GM19455 (cell line): Measurements from ENCODE around the gene GNL1.
"Not testable (repeated sequence)": the region's sequence is repeated elsewhere in the genome, so short reads cannot be mapped to it uniquely, and the experiment has no call there.

Experiments
- ATAC-seq: cut with Tn5 transposase; IDR thresholded peaks from one replicate; pipeline ENCODE4 v1.9.1; 2021; ENCODE audit not compliant: unreplicated experiment

Gene GNL1

DNA sequence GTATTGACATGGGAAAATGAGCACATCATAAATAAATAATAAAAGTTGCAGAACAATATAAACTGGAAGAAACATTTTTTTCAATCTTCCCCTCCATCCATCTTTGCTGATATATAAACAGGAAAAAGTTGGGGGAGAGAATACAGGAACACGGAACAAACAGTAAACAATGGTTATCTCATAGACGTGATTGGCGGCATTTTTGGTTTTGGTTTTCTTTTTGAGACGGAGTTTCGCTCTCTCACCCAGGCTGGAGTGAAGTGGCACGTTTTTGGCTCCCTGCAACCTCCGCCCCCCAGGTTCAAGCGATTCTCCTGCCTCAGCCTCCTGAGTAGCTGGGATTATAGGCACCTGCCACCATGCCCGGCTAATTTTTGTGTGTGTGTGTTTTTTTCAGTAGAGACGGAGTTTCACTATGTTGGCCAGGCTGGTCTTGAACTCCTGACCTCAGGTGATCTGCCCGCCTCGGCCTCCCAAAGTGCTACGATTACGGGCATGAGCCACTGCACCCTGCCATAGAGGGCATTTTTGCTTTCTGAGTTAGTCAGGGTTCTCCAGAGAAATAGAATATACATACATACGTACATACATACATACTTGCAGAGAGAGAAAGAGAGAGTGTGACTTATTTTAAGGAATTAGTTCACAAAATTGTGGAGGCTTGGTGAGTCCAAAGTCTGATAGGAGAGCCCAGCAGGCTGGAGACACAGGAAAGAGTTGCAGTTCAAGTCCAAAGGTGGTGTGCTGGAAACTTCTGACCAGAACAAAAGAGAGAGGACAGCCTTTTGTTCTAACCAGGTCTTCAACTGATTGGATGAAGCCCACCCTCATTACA is 22.6 kb downstream of the GNL1 start:
- ATAC-seq = no peak

DNA sequence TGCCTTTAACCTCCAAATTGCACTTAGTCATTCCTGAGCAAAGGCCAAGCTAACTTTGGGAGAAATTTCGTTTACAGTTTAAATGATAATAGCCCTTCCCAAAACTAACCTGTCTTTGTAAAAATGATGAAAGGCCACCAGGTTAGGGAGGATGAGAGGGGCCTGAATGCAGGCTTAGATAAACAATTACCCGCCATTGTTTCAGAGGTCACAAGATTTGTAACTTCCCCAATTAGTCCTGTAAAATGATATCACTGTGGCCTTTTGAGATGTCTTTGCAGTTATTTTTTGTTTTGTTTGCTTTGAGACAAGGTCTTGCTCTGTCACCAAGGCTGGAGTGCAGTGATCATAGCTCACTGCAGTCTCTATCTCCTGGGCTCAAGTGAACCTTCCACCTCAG is 26.3 kb downstream of the GNL1 start:
- no peak for ATAC-seq

DNA sequence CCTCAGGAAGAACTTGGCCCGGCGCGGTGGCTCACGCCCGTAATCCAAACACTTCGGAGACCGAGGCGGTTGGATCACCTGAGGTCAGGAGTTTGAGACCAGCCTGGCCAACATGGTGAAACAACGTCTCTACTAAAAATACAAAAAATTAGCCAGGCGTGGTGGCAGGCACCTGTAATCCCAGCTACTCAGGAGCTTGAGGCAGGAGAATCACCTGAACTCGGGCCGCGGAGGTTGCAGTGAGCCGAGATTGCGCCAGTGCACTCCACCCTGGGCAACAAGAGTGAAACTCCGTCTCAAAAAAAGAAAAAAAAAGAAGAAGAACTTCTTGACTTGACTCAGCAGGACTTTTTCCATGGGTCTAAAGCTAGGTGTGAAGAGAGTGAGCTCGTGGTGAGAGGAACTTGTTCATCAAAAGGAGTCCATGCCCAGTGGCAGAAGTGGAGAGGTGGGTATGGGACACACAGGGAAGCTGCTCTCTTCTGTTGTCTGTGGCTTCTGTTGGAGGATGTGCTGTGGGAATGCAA is 26.9 kb downstream of the GNL1 start:
- not testable (repeated sequence) for ATAC-seq

DNA sequence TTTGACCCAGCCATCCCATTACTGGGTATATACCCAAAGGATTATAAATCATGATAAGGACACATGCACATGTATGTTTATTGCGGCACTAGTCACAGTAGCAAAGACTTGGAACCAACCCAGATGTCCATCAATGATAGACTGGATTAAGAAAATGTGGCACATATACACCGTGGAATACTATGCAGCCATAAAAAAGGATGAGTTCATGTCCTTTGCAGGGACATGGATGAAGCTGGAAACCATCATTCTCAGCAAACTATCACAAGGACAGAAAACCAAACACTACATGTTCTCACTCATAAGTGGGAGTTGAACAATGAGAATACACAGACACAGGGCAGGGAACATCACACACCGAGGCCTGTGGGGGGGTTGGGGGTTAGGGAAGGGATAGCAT is 29.8 kb downstream of the GNL1 start:
- ATAC-seq = not testable (repeated sequence)

DNA sequence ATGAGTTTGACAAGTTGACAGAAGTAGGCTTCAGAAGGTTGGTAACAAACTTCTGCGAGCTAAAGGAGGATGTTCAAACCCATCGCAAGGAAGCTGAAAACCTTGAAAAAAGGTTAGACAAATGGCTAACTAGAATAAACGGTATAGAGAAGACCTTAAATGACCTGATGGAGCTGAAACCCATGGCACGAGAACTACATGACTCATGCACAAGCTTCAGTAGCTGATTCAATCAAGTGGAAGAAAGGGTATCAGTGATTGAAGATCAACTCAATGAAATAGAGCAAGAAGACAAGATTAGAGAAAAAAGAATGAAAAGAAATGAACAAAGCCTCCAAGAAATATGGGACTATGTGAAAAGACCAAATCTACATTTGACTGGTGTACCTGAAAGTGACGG is 34.3 kb downstream of the GNL1 start:
- ATAC-seq = not testable (repeated sequence)

DNA sequence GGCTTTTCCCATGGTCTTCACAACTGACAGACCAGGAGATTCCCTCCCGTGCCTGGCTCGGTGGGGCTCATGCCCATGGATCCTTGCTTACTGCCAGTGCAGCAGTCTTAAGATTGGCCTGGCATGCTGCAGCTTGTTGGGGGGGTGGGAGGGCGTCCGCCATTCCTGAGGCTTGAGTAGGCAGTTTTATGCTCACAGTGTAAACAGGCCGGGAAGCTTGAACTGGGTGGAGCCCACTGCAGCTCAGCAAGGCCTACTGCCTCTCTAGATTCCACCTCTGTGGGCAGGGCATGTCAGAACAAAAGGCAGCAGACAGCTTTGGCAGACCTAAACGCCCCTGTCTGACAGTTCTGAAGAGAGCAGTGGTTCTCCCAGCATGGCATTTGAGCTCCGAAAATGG is 35.2 kb downstream of the GNL1 start:
- not testable (repeated sequence) for ATAC-seq

DNA sequence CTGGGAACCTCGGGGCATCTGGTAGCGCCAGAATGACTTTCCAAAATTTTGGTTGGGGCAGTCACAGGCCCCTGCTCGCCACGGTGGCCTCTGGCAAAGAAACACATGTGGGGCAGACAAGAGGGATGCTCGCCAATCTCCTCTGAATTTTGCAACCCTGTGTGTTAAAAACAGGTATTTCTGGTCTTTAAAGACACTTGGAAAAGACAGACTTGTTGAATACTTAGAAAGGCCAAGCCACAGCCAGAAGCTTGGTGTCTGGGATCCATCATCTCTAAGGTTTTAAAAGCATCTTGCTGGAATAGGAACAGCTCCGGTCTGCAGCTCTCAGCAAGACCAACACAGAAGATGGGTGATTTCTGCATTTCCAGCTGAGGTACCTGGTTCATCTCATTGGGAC is 35.8 kb downstream of the GNL1 start:
- no peak for ATAC-seq

DNA sequence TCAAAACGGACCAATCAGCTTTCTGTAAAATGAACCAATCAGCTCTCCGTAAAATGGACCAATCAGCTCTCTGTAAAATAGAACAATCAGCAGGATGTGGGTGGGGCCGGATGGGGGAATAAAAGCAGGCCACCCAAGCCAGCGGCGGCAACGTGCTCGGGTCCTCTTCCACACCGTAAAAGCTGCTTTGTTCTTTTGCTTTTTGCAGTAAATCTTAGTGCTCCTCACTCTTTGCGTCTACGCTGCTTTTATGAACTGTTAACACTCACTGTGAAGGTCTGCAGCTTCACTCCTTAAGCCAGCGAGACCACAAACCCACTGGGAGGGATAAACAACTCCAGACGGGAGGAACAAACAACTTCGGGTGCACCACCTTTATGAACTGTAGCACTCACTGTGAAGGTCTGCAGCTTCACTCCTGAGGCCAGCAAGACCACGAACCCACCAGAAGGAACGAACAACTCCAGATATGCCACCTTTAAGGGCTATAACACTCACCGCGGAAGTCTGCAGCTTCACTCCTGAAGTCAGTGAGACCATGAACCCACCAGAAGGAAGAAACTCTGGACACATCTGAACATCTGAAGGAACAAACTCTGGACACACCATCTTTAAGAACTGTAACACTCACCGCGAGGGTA is 37.7 kb downstream of the GNL1 start:
- ATAC-seq = not testable (repeated sequence)

DNA sequence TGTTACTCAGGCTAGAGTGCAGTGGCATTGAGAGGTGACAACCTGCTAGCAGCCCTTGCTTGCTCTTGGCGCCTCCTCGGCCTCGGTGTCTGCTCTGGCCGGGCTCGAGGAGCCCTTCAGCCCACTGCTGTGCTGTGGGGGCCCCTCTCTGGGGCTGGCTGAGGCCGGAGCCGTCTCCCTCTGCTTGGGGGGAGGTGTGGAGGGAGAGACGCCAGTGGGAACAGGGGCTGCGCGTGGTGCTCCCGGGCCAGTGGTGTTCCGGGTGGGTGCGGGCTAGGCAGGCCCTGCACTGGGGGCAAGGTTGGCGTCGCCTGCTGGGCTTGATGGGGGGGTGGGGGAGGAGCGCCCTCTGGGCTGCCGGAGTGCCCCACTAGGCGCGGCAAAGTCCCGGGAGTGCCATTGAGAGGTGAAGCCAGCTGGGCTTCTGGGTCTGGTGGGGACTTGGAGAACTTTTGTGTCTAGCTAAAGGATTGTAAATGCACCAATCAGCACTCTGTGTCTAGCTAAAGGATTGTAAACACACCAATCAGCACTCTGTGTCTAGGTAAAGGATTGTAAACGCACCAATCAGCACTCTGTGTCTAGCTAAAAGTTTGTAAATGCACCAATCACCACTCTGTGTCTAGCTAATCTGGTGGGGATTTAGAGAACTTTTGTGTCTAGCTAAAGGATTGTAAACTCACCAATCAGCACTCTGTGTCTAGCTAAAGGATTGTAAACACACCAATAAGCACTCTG is 38.4 kb downstream of the GNL1 start:
- ATAC-seq = not testable (repeated sequence)

DNA sequence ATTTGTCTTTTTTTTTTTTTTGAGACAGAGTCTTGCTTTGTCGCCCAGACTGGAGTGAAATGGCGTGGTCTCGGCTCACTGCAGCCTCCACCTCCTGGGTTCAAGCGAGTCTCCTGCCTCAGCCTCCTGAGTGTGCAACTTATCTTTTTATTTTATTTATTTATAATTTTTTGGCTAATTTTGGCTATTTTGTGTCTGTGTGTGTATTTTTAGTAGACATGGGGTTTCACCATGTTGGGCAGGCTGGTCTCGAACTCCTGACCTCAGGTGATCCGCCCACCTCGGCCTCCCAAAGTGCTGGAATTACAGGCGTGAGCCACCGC is 39.6 kb downstream of the GNL1 start:
- ATAC-seq = not testable (repeated sequence)

DNA sequence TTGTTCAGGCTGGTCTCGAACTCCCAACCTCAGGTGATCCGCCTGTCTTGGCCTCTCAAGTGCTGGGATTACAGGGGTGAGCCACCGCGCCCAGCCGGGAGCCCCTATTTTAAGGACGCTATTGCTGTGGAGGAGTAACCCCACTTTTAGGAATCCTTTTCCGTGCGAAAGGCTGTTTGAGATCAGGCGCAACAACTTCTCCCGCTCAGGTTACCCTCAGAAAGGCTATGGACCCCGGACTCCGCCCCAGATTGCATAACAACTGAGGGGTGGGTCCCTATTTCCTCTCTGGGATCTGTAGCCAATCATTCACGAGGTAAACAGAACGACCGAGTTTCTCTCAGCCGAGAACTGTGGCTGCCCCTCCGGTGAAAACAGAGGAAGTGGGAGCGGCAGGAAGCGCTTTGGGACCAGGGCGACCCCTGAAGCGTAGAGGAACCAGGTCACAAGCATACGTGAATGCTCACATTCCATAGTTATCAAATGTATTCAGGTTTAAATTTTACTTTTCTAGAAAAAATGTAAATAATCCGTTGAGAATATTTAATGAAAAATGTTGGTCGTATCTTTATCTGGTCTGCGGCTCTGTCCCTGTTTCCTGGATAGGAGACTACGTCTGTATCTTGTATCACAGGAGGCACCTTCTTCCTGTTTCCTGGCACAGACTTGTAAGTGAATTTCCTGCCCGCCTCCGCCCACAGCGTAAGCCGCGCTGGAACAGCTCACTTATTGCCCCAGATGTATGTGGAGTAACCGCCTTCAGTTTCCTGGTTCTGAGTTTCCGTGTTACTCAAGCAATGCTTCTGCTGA is 40.1 kb downstream of the GNL1 start:
- peak; percentile 73 for ATAC-seq

DNA sequence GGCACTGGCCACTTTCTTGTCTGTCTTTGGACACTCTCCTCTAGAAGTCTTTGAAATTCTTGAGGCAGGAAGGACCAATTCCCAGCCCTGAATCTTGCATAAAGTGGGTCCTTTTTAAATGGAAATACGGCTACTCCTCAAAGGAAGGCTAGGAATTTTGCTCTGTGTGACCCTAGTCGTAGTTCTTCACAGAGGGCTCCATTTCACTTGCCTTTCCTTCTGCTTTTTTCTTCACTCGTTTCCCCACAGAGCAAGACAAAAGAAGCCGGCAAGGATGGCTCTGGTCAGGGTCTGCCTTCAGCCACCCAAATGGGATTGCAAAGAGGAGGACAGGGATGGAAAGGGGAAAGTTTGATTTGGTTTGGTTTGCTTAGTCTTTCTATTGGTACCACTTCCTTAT is 41.2 kb downstream of the GNL1 start:
- no peak for ATAC-seq

DNA sequence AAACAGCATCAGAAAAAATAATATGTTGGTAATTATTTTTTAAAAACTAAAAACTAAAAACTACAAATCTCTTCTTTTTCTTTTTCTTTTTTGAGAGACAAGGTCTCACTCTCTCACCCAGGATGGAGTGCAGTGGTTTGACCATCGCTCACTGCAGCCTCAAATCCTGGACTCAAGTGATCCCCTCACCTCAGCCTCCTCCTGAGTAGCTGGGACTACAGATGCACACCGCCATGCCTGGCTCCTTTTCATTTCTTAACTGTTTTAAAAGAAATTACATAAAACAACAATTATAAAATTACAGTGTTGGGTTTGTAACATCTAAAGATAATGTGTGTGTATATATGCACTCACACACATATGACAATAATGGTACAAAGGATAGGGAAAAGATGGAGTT is 42.8 kb downstream of the GNL1 start:
- no peak for ATAC-seq

DNA sequence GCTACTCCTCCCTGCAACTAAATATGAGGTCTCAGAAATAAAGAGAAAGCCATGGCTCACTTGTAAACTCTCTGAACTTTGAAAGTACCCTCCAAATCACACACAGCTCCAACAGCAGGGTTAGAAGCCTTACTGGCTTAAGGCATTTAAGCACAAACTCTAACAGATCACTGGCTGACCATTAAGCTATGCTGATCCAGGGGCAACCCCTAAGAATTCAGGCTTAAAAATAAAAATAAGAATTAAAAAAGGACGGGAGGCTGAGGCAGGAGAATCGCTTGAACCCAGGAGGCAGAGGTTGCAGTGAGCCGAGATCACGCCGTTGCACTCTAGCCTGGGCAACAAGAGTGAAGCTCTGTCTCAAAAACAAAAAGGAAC is 45.1 kb downstream of the GNL1 start:
- ATAC-seq = no peak

DNA sequence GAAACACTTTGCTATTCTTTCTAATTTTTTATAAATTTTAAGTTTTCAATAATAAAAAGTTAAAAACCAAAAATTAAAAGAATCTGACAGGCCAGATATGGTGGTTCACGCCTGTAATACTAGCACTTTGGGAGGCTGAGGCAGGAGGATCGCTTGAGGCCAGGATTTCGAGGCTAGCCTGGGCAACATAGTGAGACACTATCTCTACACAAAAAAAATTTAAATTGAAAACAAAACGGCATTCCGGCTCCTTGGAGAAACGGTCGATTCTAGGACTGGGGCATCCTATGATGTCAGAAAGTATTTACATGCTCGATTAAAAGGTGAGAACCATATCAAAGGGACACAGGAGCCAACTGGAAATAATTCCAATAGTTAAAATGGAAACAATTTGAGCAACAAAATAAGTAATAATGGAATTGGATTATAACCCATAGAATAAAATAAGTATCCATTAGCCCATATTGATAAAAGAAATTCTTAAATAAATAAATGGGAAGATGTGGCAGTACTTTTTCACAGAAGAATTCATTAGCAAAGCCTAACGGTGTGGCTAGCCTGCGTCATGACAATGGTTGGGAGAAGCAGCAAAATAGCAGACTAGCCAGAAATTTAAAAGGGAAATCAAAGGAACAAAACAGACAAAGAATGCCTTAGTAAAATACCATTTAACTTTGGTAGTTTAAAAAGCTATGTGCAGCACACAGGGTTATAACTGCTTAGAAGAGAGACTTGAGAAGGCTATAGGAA is 45.7 kb downstream of the GNL1 start:
- no peak for ATAC-seq

DNA sequence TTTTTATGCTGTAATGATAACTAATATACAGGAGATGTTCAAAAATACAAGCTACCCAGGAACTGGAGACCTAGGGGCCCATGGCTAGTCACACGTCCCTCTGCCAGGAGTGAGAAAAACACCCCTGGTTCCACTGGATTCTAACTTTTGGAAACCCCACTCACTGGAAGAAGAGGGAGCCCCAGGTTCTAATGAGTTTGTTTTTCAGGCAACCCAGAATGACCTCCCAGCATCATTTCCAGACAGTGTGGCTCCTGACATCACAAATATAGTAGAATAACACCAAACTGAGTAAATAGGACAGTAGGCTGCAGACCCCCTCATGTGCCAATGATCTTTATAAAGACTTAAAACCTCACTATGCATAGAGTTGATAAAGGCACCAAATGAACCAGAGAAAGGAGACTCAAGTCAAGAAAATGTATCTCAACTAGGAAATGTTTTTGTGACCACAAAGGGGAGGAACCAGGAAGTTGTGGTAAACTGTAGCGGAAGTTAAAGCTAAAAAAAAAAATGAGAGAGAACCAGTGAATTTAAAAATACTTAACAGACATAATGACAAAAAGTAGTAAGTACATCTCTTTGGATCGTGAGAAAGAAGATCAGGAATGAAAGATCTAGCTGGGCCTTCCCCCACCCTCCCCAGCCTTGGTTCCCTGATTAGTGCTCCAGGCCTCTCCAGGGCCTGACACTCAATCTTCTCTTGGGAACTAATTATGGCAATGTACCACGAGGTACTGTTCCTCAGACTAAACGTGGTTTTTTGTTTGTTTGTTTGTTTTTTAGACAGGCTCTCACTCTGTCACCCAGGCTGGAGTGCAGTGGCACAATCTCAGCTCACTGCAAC is 47.2 kb downstream of the GNL1 start:
- ATAC-seq = no peak

DNA sequence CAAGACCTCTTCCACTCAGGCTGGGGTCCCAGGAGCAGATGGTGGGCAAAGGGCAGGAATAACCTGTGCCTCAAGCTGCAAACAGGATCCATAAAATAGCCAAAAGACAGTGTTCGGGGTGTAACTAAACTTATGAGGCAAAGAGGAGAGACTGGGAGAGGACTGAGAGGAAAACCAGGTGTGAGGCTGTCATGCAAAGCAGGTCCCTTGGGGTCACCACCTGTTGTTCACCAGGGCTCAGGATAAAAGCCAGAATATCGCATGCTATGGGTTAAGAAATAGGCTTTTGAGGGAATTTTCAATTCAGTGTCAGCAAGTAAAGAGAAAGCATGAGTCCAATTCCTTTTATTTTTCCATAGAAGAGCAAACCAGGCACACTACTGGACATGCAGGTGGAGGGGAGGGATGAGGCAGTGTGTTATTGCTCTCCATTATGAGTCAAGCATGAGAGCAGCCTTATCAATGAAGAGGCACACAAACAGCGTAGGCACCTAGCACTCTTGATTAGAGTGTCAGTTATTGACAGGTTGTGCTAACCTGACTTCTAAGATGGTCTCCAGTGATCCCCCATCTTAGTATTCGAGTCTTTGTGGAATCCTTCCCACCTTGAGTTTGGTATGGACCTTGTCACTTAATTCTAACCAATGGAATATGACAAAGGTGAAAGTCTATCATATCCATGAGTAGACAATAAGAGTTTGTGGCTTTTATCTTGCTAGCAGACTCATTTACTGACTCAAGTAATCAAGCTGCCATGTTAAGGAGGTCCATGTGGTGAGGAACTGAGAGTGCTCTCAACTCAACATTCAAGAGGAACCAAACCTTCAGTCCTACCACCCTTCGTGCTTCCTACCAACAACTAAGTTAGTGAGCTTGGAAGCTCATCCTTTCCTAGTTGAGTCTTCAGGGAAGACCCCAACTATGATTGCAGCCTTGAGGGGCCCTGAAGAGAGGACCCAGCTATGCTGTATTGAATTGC is 48.2 kb downstream of the GNL1 start:
- no peak for ATAC-seq
